Bronchial epithelial cell (primary cell): Measurements from ENCODE around the gene NQO2. TPM values are rescaled to one million over a fixed set of nuclear protein-coding genes. Genes with fewer than 3 reads are reported as not detected.

Experiments
- DNase-seq: peaks from one replicate; pipeline ENCODE4 v3.0.0-alpha.2; 2010; ENCODE audit warnings: low read depth
- FAIRE-seq: peaks from 2 replicates; lab custom pipeline; 2011; peaks lifted over from hg19 to GRCh38; lab: Jason Lieb, UNC
- H3K27me3 ChIP-seq: 2 replicates; pipeline ENCODE4 v1.5.1; 2011; ENCODE audit warnings: low read length; ENCODE audit not compliant: control insufficient read depth, insufficient read depth
- H3K36me3 ChIP-seq: 2 replicates; pipeline ENCODE4 v1.5.1; 2011; ENCODE audit warnings: low read length; ENCODE audit not compliant: control insufficient read depth, insufficient read depth
- H3K4me3 ChIP-seq: 2 replicates; pipeline ENCODE4 v1.5.1; 2011; ENCODE audit warnings: mild to moderate bottlenecking, low read depth, low read length, control low read depth
- total RNA-seq: library from RNA; depleted of rRNA; stranded (reverse); fragments of >200 nt; gene quantifications from 2 replicates; pipeline ENCODE4 v1.2.1, GENCODE V29; 2014
- TF ChIP-seq, protein P1 (sequence below): IDR thresholded peaks from 2 replicates; pipeline ENCODE4 v1.5.1; 2011; ENCODE audit warnings: mild to moderate bottlenecking, moderate library complexity, low read length, control low read depth, inconsistent platforms; ENCODE audit not compliant: insufficient read depth, severe bottlenecking

NQO2 gene
- total RNA-seq, 1 donor from 2014 or later, result 20.5 TPM

DNA sequence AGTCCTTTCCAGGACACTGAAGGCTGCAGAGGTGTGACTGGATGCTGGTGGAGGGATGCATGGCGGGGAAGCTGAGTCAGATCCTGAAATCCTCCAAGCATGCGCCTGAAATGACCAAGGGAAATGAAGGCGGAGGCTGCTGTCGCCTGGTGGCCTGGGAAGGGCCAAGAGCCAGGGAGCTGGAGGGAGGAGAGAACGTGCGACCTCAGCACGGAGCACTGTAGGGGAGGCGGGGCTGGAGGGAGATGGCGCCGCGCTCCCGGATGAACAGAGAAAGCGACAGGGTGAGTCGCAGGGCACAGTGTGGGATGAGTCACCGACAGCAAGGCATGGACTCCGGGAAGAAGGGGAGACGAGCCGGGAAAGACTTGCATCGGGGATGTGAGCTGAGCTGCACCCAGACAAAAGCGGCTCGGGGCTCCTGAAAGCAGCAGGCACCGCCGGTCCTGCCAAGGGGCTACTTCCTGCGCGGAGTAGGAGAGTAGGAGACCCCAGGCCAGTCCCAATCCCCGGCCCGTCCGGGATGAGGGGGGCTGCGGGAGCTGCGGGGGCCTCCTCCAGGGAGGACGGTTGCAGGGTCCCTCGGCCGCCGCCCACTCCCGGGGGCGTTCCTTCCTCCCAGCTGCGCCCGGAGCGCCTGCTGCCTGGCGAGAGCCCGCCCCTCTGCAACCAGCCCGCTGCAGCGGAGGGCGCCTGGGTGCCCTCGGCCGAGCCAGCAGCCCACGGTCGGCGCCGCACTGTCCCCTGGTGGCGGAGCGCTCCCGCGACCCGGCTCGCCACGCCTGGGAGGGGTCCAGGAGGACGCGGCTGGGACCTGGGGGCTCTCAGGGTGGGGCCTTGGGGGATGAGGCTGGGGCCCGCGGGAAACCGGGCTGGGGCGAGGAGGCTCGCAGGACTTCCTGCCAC lies 11.0 kb upstream of the NQO2 start:
- Histone ChIP-seq H3K27me3 (no peaks in the 10 kb centered on the region), H3K36me3 (no peaks in the 10 kb centered on the region), H3K4me3 (peak overlapping the region; percentile 69)
- DNase-seq, result peak; percentile 88
- FAIRE-seq, result no peak
- TF ChIP-seq, protein P1, sequence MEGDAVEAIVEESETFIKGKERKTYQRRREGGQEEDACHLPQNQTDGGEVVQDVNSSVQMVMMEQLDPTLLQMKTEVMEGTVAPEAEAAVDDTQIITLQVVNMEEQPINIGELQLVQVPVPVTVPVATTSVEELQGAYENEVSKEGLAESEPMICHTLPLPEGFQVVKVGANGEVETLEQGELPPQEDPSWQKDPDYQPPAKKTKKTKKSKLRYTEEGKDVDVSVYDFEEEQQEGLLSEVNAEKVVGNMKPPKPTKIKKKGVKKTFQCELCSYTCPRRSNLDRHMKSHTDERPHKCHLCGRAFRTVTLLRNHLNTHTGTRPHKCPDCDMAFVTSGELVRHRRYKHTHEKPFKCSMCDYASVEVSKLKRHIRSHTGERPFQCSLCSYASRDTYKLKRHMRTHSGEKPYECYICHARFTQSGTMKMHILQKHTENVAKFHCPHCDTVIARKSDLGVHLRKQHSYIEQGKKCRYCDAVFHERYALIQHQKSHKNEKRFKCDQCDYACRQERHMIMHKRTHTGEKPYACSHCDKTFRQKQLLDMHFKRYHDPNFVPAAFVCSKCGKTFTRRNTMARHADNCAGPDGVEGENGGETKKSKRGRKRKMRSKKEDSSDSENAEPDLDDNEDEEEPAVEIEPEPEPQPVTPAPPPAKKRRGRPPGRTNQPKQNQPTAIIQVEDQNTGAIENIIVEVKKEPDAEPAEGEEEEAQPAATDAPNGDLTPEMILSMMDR, result peak; percentile 89

DNA sequence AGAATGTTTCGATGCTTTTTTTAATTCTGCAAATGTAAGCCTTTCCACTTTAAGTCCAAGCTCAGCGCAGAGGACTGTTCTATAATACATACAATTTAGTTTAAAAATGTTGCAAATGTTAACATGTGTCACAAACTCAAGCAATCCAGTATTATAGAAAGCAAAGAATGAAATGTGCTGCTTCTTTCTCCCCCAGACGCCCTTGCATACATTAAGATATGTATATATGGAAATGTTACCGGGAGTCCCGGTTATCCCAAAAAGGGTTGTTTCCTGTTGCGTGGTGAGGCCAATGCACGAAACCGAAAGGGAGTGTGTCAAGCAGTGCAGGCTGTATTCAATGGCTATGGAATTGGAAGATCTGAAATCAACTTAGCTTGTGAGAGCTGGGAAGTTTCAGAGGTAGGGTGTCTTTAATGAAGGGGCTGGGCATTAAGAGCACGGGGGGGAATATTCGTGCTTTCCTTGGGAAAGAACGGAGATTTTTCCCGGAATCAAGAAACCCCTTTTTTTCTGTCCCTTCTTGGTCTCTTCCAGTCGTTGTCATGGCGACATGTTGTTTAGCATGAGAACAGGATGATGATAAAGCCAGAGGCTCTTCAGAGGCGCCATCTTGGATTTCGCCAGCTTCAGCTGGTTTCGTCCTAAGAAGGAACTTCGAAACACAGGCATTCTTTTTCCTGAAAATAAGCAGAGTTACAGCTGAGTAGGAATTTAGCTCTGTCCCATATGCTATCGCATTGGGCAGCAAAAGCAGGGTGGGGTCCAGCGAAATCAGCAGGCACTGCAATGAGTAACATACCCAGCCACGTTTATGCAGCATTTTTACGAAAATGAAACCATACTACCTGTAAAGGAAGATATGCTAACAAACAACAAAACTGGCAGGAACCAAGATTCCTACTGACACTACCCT lies 10.1 kb upstream of the NQO2 start:
- no peak for FAIRE-seq
- H3K27me3 ChIP-seq, result no peaks in the 10 kb centered on the region
- DNase-seq, result peak; percentile 92
- peak overlapping the region; percentile 69 for H3K4me3 ChIP-seq
- no peaks in the 10 kb centered on the region for H3K36me3 ChIP-seq
- TF ChIP-seq, protein P1, result no peak

DNA sequence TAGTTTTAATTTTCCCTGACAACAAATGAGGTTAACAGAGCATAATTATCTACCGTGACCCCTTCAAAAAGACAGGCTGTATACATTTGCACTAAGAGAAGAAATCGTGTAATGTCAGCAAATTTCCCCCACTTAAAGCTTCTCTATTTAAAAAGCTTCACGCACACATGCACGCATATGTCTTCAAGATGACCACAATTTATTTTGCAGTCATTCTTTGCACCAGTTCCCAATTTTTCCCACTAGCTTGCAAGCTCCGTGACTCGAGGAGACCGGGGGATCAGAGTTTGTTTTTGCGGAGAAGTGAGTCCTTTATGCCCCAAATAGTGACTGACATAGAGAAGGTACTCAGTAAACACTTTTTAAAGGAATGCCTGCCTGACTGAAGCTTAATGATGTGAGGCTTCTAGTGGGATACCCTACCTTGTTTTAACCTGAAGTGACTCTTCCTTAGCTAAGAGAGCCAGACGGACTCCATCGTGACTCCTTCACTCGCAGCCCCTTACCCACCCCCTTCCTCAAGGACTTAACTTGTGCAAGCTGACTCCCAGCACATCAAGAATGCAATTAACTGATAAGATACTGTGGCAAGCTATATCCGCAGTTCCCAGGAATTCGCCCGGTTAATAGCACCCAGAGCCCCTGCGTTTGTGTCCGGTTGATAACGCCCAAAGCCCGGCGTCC lies 9.3 kb upstream of the NQO2 start:
- TF ChIP-seq, protein P1, result no peak
- no peaks in the 10 kb centered on the region for H3K27me3 ChIP-seq
- peak overlapping the region; percentile 69 for H3K4me3 ChIP-seq
- FAIRE-seq (no peak), DNase-seq (peak; percentile 41)
- no peaks in the 10 kb centered on the region for H3K36me3 ChIP-seq

- DNase-seq, result no peak
- FAIRE-seq, result no peak
- Histone ChIP-seq H3K27me3 (no peaks in the 10 kb centered on the region), H3K4me3 (peak overlapping the region; percentile 69), H3K36me3 (no peaks in the 10 kb centered on the region)
- TF ChIP-seq, protein P1, result no peak
Observed at GRCh38 chr6:2990932-2991506, 8.7 kb upstream of the NQO2 start.

DNA sequence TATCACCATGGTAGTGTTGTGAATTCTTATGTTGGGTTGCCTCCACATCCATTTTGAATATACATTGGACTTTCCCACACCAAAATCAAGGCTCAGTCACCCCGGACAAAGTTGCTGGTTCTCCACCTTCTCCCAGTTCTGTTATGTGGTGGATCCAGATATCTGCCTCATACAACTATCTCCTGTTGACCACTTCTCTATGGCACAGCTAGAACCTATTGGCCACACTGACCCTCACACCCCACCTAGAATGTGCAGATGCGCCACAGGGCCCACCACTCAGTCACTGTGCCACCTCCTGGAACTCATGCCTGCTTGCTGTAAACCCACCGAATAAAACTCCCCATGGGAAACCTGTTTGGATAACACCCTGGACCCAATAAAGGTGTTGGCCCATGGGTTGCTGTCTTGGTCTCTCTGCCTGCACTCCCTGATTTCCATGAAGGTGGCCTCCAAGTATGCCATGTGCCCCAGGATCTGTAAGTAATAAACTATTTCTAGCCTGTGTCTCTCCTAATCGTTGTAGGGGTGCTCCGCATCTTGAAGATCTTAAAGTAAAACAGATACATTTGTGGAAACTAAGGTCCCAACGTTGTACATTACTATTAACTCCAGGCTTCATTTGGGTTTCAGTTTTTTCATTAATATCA lies 7.2 kb upstream of the NQO2 start:
- TF ChIP-seq, protein P1, result no peak
- FAIRE-seq, result no peak
- no peaks in the 10 kb centered on the region for H3K27me3 ChIP-seq
- no peak overlapping the region for H3K4me3 ChIP-seq
- DNase-seq, result no peak
- no peaks in the 10 kb centered on the region for H3K36me3 ChIP-seq
